ENCODE measurements around the gene GIGYF1.
A peak's percentile ranks its signal among the peaks of the same experiment; 100 is the strongest.
"Not testable (repeated sequence)": the region's sequence is repeated elsewhere in the genome, so short reads cannot be mapped to it uniquely, and the experiment has no call there.

Gene GIGYF1

GRCh38 chr7:100694098-100694745 is at the start of gene GIGYF1:
TSS of gene GIGYF1 (minus strand) at chr7:100694250. CDS start at chr7:100688238, 6,012 bp downstream.
- peak; percentile 58 for DNase-seq

- no peak for DNase-seq
Measured at GRCh38 chr7:100739934-100740333, 45.9 kb upstream of the GIGYF1 start.

GRCh38 chr7:100736671-100737070 is 42.6 kb upstream of the GIGYF1 start:
- DNase-seq = no peak

- DNase-seq = no peak
Measured at GRCh38 chr7:100735730-100736129, 41.7 kb upstream of the GIGYF1 start.

- no peak for DNase-seq
Measured at GRCh38 chr7:100731937-100732636, 38.0 kb upstream of the GIGYF1 start.

GRCh38 chr7:100730136-100730800 is 36.2 kb upstream of the GIGYF1 start:
- no peak for DNase-seq

- no peak for DNase-seq
Measured at GRCh38 chr7:100728196-100728595, 34.1 kb upstream of the GIGYF1 start.

- DNase-seq = no peak
Measured at GRCh38 chr7:100726996-100727761, 33.1 kb upstream of the GIGYF1 start.

- DNase-seq = not testable (repeated sequence)
Measured at GRCh38 chr7:100724364-100724763, 30.3 kb upstream of the GIGYF1 start.

GRCh38 chr7:100723732-100724275 is 29.8 kb upstream of the GIGYF1 start:
- no peak for DNase-seq

- DNase-seq = no peak
Measured at GRCh38 chr7:100722480-100723212, 28.6 kb upstream of the GIGYF1 start.

- no peak for DNase-seq
Measured at GRCh38 chr7:100721505-100721812, 27.4 kb upstream of the GIGYF1 start.

GRCh38 chr7:100720671-100721504 is 26.8 kb upstream of the GIGYF1 start:
- no peak for DNase-seq

GRCh38 chr7:100720279-100720670 is 26.2 kb upstream of the GIGYF1 start, which contains the start of gene EPO:
TSS of gene EPO (plus strand) at chr7:100720468. CDS start at chr7:100720981, 513 bp downstream.
- DNase-seq = no peak

GRCh38 chr7:100719523-100720278 is 25.7 kb upstream of the GIGYF1 start:
- no peak for DNase-seq

GRCh38 chr7:100717073-100717472 is 23.0 kb upstream of the GIGYF1 start:
- not testable (repeated sequence) for DNase-seq

GRCh38 chr7:100714725-100715124 is 20.7 kb upstream of the GIGYF1 start:
- DNase-seq = no peak

GRCh38 chr7:100711369-100711768 is 17.3 kb upstream of the GIGYF1 start:
- no peak for DNase-seq

GRCh38 chr7:100710452-100710851 is 16.4 kb upstream of the GIGYF1 start:
- no peak for DNase-seq

GRCh38 chr7:100708395-100708794 is 14.3 kb upstream of the GIGYF1 start:
- no peak for DNase-seq

All from activated CD4-positive, alpha-beta T cell treated with anti-CD3 and anti-CD28 coated beads for 1 hour (primary cell).